Activated CD4-positive, alpha-beta T cell treated with anti-CD3 and anti-CD28 coated beads, Interleukin-2, amount 50 U/mL, for 1 hour (primary cell): ENCODE data around the gene SERP2.

Experiments used
- DNase-seq: peaks from one replicate; pipeline ENCODE4 v3.0.0-alpha.2; 2020

Gene SERP2

GRCh38 chr13:44359983-44360375 is 13.6 kb upstream of the SERP2 start:
- no peak for DNase-seq

- DNase-seq = no peak
These were observed 11.1 kb upstream of the SERP2 start for GRCh38 chr13:44362394-44363040.

GRCh38 chr13:44363631-44364344 is 9.8 kb upstream of the SERP2 start:
- no peak for DNase-seq

GRCh38 chr13:44364345-44365000 is 9.2 kb upstream of the SERP2 start:
- DNase-seq = no peak

GRCh38 chr13:44365008-44365407 is 8.6 kb upstream of the SERP2 start:
- DNase-seq = no peak

GRCh38 chr13:44365899-44366298 is 7.7 kb upstream of the SERP2 start:
- no peak for DNase-seq

GRCh38 chr13:44368062-44368591 is 5.5 kb upstream of the SERP2 start:
- no peak for DNase-seq

GRCh38 chr13:44368599-44369368 is 4.8 kb upstream of the SERP2 start:
- DNase-seq = no peak

GRCh38 chr13:44371421-44371820 is 2.2 kb upstream of the SERP2 start:
- DNase-seq = no peak

GRCh38 chr13:44373247-44373600 is 400 bp upstream of the SERP2 start:
- no peak for DNase-seq

GRCh38 chr13:44374348-44374712 is 706 bp downstream of the SERP2 start:
- no peak for DNase-seq

- no peak for DNase-seq
These were observed 4.7 kb downstream of the SERP2 start for GRCh38 chr13:44378277-44378676.

GRCh38 chr13:44379885-44380284 is 6.3 kb downstream of the SERP2 start:
- no peak for DNase-seq

- DNase-seq = no peak
These were observed 7.0 kb downstream of the SERP2 start for GRCh38 chr13:44380404-44381165.

- no peak for DNase-seq
These were observed 9.1 kb downstream of the SERP2 start for GRCh38 chr13:44382635-44383145.

GRCh38 chr13:44383945-44384344 is 10.3 kb downstream of the SERP2 start:
- no peak for DNase-seq

- no peak for DNase-seq
These were observed 11.2 kb downstream of the SERP2 start for GRCh38 chr13:44384778-44385177.

GRCh38 chr13:44385401-44385800 is 11.8 kb downstream of the SERP2 start:
- no peak for DNase-seq

- no peak for DNase-seq
These were observed 12.2 kb downstream of the SERP2 start for GRCh38 chr13:44385847-44386246.

- no peak for DNase-seq
These were observed 13.4 kb downstream of the SERP2 start for GRCh38 chr13:44386913-44387556.

GRCh38 chr13:44388427-44389059 is 14.9 kb downstream of the SERP2 start:
- DNase-seq = no peak
